Measurements from ENCODE around the gene CDKN1B.

DNA sequence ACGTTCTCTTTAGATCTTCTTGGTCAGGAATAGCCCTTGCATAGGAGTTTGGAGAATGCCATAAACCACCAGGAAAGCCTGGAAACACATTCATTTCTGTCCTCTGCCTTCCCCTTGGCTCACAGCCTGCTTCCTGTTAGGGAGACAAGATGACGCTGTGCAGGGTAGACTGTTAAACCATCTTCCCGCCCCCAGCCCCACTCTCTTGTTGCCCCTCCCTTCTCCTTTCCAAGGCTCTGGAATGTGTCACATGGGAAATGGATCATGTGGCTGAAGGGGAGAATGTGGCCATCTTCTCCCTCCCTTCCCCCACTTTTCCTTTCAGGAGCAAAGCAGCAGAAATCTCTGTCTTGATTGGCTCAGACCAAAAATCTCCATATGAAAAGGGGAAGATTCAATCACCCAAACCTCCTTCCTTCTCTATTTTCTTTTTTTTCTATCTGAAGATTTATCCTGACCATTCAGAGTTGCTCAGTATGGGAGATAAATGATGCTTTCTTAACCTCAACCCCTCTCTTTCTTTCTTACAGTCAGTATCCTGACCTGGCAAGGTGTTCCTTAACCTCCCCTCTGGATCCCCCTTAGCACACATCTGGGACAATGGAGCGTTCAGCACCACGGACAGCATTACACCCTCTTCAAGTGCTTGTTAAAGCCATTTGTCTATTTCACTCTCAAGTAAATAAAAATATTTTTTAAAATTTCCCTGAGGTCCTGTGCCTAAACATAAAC, 32.6 kb upstream of the CDKN1B start:
- TF ChIP-seq POLR2A (IDR thresholded peaks at IDR 0.05): no peak
- TF ChIP-seq CTCF (IDR thresholded peaks at IDR 0.05 in 4 of 5, conservative IDR thresholded peaks at IDR 0.05 in 1 of 5): no peak
